Measurements from ENCODE around the gene THRSP. TPM values are rescaled to one million over a fixed set of nuclear protein-coding genes. Genes with fewer than 3 reads are reported as not detected.

Gene THRSP
- total RNA-seq, 1 experiment from 2014 or later: not detected

- H2BK12ac ChIP-seq (ENCODE audit: insufficient read length, low read depth, low read length): no peak overlapping the region
- H3K4ac ChIP-seq (ENCODE audit: low read depth, low read length): no peak overlapping the region
- no peak overlapping the region for H4K91ac ChIP-seq (ENCODE audit: insufficient read length, low read depth, low read length)
- Mint-ChIP-seq H3K4me1 (peaks cover 11 to 17% of the 10 kb centered on the region in 2 experiments), H3K27me3 (ENCODE audit: low read depth) (peaks cover 10% of the 10 kb centered on the region), H3K36me3 (ENCODE audit: insufficient read depth in 1 of 3, low read depth in 3 of 3) (peaks cover 0 to 8% (median 4%) of the 10 kb centered on the region in 3 experiments; a peak in 3 of 7 replicates), H3K9me3 (no peaks in the 10 kb centered on the region; a peak in 1 of 5 replicates), H3K4me3 (no peak overlapping the region), H3K27ac (no peak overlapping the region)
- H3K79me1 ChIP-seq (ENCODE audit: insufficient read depth, low read depth, low read length, poor library complexity, severe bottlenecking): no peaks in the 10 kb centered on the region
- TF ChIP-seq, protein P1, sequence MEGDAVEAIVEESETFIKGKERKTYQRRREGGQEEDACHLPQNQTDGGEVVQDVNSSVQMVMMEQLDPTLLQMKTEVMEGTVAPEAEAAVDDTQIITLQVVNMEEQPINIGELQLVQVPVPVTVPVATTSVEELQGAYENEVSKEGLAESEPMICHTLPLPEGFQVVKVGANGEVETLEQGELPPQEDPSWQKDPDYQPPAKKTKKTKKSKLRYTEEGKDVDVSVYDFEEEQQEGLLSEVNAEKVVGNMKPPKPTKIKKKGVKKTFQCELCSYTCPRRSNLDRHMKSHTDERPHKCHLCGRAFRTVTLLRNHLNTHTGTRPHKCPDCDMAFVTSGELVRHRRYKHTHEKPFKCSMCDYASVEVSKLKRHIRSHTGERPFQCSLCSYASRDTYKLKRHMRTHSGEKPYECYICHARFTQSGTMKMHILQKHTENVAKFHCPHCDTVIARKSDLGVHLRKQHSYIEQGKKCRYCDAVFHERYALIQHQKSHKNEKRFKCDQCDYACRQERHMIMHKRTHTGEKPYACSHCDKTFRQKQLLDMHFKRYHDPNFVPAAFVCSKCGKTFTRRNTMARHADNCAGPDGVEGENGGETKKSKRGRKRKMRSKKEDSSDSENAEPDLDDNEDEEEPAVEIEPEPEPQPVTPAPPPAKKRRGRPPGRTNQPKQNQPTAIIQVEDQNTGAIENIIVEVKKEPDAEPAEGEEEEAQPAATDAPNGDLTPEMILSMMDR (conservative IDR thresholded peaks at IDR 0.05): no peak
- WGBS (ENCODE audit: extremely low coverage, insufficient read length, low lambda C conversion rate): no CpG with 5 or more reads among the region's 8 CpGs
- H4K5ac ChIP-seq (ENCODE audit: insufficient read length, low read depth, low read length): no peak overlapping the region
- H3K18ac ChIP-seq (ENCODE audit: insufficient read length, low read depth, low read length): no peak overlapping the region
- no peak overlapping the region for H2AK5ac ChIP-seq (ENCODE audit: insufficient read length, low read length)
- no peaks in the 10 kb centered on the region for H4K20me1 ChIP-seq (ENCODE audit: control insufficient read depth, insufficient read depth, insufficient read length)
- no peak overlapping the region for H2BK120ac ChIP-seq (ENCODE audit: low read depth, low read length, poor library complexity, severe bottlenecking)
- H2BK20ac ChIP-seq (ENCODE audit: low read depth, low read length, poor library complexity, severe bottlenecking): no peak overlapping the region
- no peak overlapping the region for H3K14ac ChIP-seq (ENCODE audit: insufficient read depth, low read length)
- H2BK5ac ChIP-seq (ENCODE audit: insufficient read length, low read length): no peak overlapping the region
- no peak overlapping the region for H4K8ac ChIP-seq (replicated peaks; ENCODE audit: insufficient read length, low read depth, low read length)
- no peaks in the 10 kb centered on the region for H3K27me3 ChIP-seq (ENCODE audit: insufficient read depth, low read length)
- H3K27ac ChIP-seq (ENCODE audit: insufficient read length, low read depth, low read length): no peak overlapping the region
- no peak overlapping the region for H3K56ac ChIP-seq (ENCODE audit: insufficient read length, low read depth, low read length)
- no peak overlapping the region for H2AFZ ChIP-seq (ENCODE audit: low read length)
- H3K23ac ChIP-seq (ENCODE audit: insufficient read length, low read depth, low read length): no peak overlapping the region
- no peak for DNase-seq
- no peaks in the 10 kb centered on the region for H3K4me1 ChIP-seq (ENCODE audit: insufficient read depth, low read length)
- no peaks in the 10 kb centered on the region for H3K9me3 ChIP-seq (ENCODE audit: control insufficient read depth, low read depth, low read length)
- peaks cover 9% of the 10 kb centered on the region; the same call in 1 of the 2 replicates for H3K79me2 ChIP-seq (ENCODE audit: insufficient read depth, low read length)
- H3K9ac ChIP-seq (ENCODE audit: extremely low read depth, insufficient read length, low read length): no peak overlapping the region
- no peak overlapping the region for H3K4me2 ChIP-seq (ENCODE audit: insufficient read depth, insufficient read length, low read length)
- H2BK15ac ChIP-seq (ENCODE audit: low read depth, low read length): no peak overlapping the region
- no peak overlapping the region for H3T11ph ChIP-seq (ENCODE audit: low read length)
- peaks cover 8% of the 10 kb centered on the region for H3K23me2 ChIP-seq (ENCODE audit: insufficient read length, low read depth, low read length, poor library complexity, severe bottlenecking)
Observed at GRCh38 chr11:78082146-78082545, 18.5 kb downstream of the THRSP start.

All from H9 (cell line).